ENCODE measurements around the gene PSORS1C1.

The PSORS1C1 gene

GRCh38 chr6:31116661-31117385 is 2.2 kb downstream of the PSORS1C1 start:
- peak; percentile 34 to 61 for DNase-seq (ENCODE audit: low read depth in 2 of 2)
- peak overlapping the region in 1 of 2 donors; percentile 1 for H3K4me3 ChIP-seq (replicated peaks in 1 of 2; ENCODE audit: low read depth in 2 of 2, low read length in 2 of 2)
- TF ChIP-seq CTCF (IDR thresholded peaks at IDR 0.05; ENCODE audit: low read depth, low read length): no peak

GRCh38 chr6:31118178-31118577 is 3.6 kb downstream of the PSORS1C1 start:
- H3K4me3 ChIP-seq (replicated peaks in 1 of 2; ENCODE audit: low read depth in 2 of 2, low read length in 2 of 2): no peak overlapping the region
- TF ChIP-seq CTCF (IDR thresholded peaks at IDR 0.05; ENCODE audit: low read depth, low read length): no peak
- no peak for DNase-seq (ENCODE audit: low read depth in 2 of 2)

- TF ChIP-seq CTCF (IDR thresholded peaks at IDR 0.05; ENCODE audit: low read depth, low read length): no peak
- no peak for DNase-seq (ENCODE audit: low read depth in 2 of 2)
- H3K4me3 ChIP-seq (replicated peaks in 1 of 2; ENCODE audit: low read depth in 2 of 2, low read length in 2 of 2): no peak within 1 kb of the TSS
Observed at GRCh38 chr6:31120151-31120915, 5.7 kb downstream of the PSORS1C1 start, which contains the start of gene CDSN. Gene CDSN (minus strand): TSS chr6:31120446. CDS start chr6:31120419, 27 bp downstream.

GRCh38 chr6:31121131-31121790 is 6.7 kb downstream of the PSORS1C1 start:
- no peak for TF ChIP-seq CTCF (IDR thresholded peaks at IDR 0.05; ENCODE audit: low read depth, low read length)
- no peak overlapping the region for H3K4me3 ChIP-seq (replicated peaks in 1 of 2; ENCODE audit: low read depth in 2 of 2, low read length in 2 of 2)
- no peak for DNase-seq (ENCODE audit: low read depth in 2 of 2)

- no peak overlapping the region for H3K4me3 ChIP-seq (replicated peaks in 1 of 2; ENCODE audit: low read depth in 2 of 2, low read length in 2 of 2)
- no peak for TF ChIP-seq CTCF (IDR thresholded peaks at IDR 0.05; ENCODE audit: low read depth, low read length)
- DNase-seq (ENCODE audit: low read depth in 2 of 2): peak; percentile 94 to 97
Observed at GRCh38 chr6:31122791-31123706, 8.4 kb downstream of the PSORS1C1 start.

GRCh38 chr6:31125162-31125561 is 10.6 kb downstream of the PSORS1C1 start:
- H3K4me3 ChIP-seq (replicated peaks in 1 of 2; ENCODE audit: low read depth in 2 of 2, low read length in 2 of 2): no peak overlapping the region
- no peak for TF ChIP-seq CTCF (IDR thresholded peaks at IDR 0.05; ENCODE audit: low read depth, low read length)
- DNase-seq (ENCODE audit: low read depth in 2 of 2): peak; percentile 74 to 78

All from cardiac fibroblast (primary cell).